Activated gamma-delta T cell (primary cell): ENCODE measurements around the gene PCARE.
"Not testable (repeated sequence)": the region's sequence is repeated elsewhere in the genome, so short reads cannot be mapped to it uniquely, and the experiment has no call there.

ENCODE experiments used
- DNase-seq: peaks from one replicate; lab custom pipeline; 2025; lab: John Stamatoyannopoulos, UW

The PCARE gene

GRCh38 chr2:29096969-29097368, 22.6 kb upstream of the PCARE start:
- DNase-seq, result no peak

- DNase-seq, result not testable (repeated sequence)
Measured at GRCh38 chr2:29090311-29090710, 16.0 kb upstream of the PCARE start.

- DNase-seq, result no peak
Measured at GRCh38 chr2:29084554-29084953, 10.2 kb upstream of the PCARE start.

- DNase-seq, result no peak
Measured at GRCh38 chr2:29082804-29083495, 8.6 kb upstream of the PCARE start.

GRCh38 chr2:29080886-29081743, 6.8 kb upstream of the PCARE start:
- DNase-seq, result no peak

GRCh38 chr2:29079887-29080286, 5.6 kb upstream of the PCARE start:
- DNase-seq, result no peak

- DNase-seq, result no peak
Measured at GRCh38 chr2:29075894-29076705, 1.8 kb upstream of the PCARE start.

GRCh38 chr2:29073933-29074332, 390 bp downstream of the PCARE start:
- no peak for DNase-seq

- DNase-seq, result no peak
Measured at GRCh38 chr2:29072971-29073725, 1.2 kb downstream of the PCARE start.

GRCh38 chr2:29072251-29072650, 2.1 kb downstream of the PCARE start:
- no peak for DNase-seq

GRCh38 chr2:29071032-29071975, 3.0 kb downstream of the PCARE start:
- DNase-seq, result no peak

GRCh38 chr2:29070526-29070925, 3.8 kb downstream of the PCARE start:
- DNase-seq, result no peak

- no peak for DNase-seq
Measured at GRCh38 chr2:29068513-29068912, 5.8 kb downstream of the PCARE start.

GRCh38 chr2:29066997-29067605, 7.2 kb downstream of the PCARE start:
- DNase-seq, result no peak

GRCh38 chr2:29066271-29066860, 8.0 kb downstream of the PCARE start:
- DNase-seq, result no peak

- DNase-seq, result no peak
Measured at GRCh38 chr2:29065068-29065811, 9.1 kb downstream of the PCARE start.

GRCh38 chr2:29064746-29065067, 9.6 kb downstream of the PCARE start:
- no peak for DNase-seq

GRCh38 chr2:29064346-29064715, 10.0 kb downstream of the PCARE start:
- DNase-seq, result no peak

GRCh38 chr2:29063646-29064345, 10.5 kb downstream of the PCARE start:
- no peak for DNase-seq
